HTR-8/SVneo (cell line): ENCODE data around the gene BAZ2B.
A peak's percentile ranks its signal among the peaks of the same experiment; 100 is the strongest.
"Not testable (repeated sequence)": the region's sequence is repeated elsewhere in the genome, so short reads cannot be mapped to it uniquely, and the experiment has no call there.

Experiments used
- DNase-seq: peaks from one replicate; pipeline ENCODE4 v3.0.0; 2011; ENCODE audit warnings: low spot score, mixed read lengths; ENCODE audit not compliant: insufficient read length
- FAIRE-seq: peaks from 2 replicates; lab custom pipeline; 2011; peaks lifted over from hg19 to GRCh38; lab: Jason Lieb, UNC

Gene BAZ2B

DNA sequence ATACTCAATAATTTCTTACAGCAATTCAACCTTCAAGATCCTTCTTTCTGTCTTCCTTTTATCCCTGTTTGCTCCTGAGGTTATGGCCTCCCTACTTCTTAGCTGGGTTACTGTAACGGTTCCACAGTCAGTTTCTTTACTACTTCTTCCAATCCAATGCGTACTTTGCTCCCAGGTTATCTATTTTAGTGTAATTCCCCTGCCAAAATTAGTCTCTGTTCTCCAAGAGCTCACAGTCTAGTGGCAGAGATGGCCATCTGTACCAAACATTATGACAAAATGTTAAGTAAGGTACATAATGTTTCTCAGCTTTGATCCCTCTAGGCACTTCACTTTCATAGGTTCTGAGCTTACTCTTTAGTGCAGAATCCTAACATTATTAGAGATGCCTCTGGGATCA, 244.8 kb downstream of the BAZ2B start:
- DNase-seq (no peak), FAIRE-seq (no peak)

DNA sequence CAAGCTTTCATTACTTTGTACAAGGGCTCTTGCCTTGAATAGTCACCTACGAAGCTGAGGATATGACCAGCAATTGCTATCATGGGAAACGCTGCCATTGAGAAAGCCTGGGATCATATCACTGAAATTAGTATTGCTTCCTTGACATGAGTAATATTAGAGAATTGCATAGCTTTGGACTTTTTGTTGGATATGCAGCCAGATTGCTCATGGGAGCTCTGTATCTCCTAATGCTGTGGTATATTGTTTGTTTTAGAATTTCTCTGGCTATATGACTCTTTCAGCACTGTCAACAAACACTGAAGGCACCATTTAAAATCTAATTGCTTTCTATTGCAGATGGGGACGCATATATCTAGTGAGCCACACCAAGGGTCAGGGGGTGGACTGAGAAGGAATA, 249.8 kb downstream of the BAZ2B start:
- DNase-seq: no peak
- FAIRE-seq: no peak

DNA sequence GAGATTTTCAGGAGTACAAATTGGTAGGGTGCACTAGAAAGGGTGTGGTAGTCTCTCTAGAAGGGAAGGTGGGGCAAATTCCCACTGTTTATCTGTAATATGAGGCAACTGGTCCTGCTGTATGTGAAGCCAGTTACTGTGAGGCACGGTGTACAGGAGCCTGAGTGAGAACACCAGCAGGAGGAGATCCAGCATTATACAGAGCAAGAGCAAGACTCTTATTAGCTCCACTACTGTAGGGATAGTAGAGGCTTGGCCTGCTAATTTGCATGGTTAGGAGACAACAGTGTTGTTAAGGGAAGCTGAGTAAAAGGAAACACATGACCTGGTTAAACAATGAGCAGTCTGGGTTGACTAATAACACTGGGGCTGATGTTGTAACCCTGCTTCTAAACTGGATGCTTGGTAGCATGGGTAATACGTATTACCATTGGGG, 253.5 kb downstream of the BAZ2B start:
- FAIRE-seq (no peak), DNase-seq (no peak)

DNA sequence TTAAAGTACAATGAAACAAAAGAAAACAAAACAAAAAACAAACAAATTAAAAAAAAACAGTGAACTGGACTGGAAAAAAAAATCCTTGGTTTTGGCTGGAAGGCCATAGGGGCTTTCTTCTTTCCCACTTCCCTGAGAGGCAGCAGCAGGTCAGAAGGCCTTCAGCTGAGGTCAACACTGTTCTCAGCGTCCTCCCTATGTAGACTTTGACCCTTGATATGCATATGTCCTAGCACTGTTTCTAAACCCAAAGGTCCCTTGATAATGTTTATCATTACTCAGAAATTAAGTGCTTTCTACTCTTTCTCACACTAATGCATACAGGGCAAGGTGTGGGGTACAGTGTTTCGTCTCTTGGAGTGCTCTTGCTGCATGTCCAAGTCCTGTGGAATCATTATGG, 254.3 kb downstream of the BAZ2B start:
- FAIRE-seq (no peak), DNase-seq (no peak)

DNA sequence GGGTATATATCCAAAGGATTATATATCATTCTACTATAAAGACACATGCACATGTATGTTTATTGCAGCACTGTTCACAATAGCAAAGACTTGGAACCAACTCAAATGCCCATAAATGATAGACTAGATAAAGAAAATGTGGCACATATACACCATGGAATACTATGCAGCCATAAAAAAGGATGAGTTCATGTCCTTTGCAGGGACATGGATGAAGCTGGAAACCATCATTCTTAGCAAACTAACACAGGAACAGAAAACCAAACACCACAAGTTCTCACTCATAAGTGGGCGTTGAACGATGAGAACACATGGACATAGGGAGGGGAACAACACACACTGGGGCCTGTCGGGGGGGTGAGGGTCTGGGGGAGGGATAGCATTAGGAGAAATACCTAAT, 254.7 kb downstream of the BAZ2B start:
- not testable (repeated sequence) for FAIRE-seq

DNA sequence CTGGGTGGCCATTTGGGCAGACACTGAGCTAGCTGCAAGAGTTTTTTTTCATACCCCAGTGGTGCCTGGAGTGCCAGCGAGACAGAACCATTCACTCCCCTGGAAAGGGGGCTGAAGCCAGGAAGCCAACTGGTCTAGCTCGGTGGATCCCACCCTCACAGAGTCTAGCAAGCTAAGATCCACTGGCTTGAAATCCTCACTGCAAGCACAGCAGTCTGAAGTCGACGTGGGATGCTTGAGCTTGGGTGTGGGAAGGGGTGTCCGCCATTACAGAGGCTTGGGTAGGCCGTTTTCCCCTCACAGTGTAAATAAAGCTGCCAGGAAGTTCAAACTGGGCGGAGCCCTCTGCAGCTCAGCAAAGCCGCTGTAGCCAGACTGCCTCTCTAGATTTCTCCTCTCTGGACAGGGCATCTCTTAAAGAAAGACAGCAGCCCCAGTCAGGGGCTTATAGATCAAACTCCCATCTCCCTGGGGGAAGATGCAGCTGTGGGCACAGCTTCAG, 260.2 kb downstream of the BAZ2B start:
- no peak for FAIRE-seq
- DNase-seq: no peak

More for the DNA sequence above, 254.7 kb downstream of the BAZ2B start:
- DNase-seq: not testable (repeated sequence)

DNA sequence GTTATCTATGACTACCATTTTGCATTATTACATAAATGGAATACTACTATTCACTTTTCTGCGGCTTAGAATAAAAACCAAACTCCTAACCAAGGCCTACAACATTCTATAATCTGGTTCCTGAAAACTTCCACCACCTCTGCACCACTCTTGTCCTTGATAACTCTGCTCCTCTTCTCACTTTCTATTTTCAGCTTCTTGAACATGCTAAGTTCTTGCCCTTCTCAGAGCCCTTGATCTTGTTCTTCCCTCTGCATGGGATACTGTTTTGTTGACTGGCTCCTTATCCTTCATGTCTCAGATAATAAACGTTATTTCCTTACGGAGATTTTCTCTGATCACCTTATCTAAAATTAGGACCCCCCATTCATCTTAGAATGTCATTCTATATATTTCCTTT, 264.4 kb downstream of the BAZ2B start:
- FAIRE-seq (no peak), DNase-seq (no peak)

DNA sequence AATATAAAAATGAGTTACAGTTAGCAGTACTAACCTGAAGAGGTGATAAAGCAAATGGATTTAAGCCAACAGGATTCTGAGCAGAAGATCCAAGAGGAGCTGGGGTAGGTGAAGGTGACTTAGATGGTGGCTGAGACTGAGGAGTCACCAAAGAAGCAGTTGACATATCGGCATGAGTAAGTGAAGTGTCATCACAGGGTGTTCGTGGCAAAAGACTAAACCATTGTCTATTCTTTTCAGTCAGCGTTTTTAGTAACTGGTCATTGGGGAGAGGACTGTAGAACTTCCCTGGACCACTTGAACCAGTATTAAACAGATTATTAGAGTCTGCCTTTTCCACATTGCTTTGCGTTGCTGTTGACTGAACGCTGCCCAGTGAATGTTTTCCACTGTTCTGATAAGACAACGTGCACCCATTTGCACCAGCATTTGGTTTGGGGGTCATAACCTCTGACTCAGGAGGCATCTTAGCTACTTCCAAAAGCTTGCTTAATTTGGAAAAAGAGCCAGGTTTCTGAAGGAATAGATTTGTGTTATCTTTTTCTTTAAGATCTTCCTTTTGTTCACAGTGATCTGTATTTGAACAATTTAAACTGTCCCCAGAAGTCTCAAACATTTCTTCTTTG, 266.6 kb downstream of the BAZ2B start:
- DNase-seq: no peak
- FAIRE-seq: no peak

DNA sequence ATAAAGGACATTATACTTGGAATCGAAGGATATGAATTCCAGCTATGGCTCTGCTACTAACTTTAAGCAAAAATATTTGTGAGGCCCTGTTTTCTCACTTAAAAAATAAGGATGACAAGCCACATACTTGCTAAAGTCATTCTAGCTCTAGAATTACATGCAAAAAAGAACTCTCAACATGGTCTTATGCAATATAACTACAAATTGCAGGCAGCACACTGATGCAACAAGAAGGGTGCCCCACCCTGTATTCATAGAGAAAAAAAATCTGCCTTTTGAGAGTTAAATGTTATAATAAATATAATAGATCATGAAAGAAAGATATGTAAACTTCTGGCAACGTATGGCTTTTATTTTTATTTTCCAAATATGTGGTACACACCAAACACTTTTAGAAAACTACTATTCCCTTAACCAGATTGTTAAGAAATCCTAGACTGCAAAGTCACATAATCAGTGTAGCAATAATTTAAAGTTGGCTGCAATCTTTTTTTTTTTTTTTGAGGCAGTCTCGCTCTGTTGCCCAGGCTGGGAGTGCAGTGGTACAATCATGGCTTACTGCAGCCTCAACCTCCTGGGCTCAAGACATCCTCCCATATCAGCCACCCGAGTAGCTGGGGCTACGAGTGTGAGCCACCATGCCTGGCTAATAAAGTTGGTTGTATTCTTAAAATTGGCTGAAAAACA, 289.6 kb downstream of the BAZ2B start:
- DNase-seq (no peak), FAIRE-seq (no peak)

DNA sequence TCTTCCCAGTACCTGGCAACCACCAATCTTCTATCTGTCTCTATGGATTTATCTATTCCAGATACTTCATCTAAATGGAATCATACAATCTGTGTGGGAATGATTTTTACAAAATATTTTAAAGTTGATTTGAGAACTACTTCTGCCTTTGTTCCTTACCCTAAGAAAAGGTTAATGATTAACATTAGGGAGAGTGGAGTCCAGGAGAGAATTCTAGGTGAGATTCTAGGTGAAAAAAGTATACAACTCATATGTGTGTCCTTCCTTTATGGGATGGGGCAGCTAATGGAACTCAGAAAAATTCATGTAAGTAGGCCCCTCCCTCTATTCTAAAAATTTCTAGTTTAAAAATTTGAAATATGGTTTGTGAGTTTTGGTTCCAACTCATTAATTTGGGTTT, 293.9 kb downstream of the BAZ2B start:
- FAIRE-seq: no peak
- no peak for DNase-seq

DNA sequence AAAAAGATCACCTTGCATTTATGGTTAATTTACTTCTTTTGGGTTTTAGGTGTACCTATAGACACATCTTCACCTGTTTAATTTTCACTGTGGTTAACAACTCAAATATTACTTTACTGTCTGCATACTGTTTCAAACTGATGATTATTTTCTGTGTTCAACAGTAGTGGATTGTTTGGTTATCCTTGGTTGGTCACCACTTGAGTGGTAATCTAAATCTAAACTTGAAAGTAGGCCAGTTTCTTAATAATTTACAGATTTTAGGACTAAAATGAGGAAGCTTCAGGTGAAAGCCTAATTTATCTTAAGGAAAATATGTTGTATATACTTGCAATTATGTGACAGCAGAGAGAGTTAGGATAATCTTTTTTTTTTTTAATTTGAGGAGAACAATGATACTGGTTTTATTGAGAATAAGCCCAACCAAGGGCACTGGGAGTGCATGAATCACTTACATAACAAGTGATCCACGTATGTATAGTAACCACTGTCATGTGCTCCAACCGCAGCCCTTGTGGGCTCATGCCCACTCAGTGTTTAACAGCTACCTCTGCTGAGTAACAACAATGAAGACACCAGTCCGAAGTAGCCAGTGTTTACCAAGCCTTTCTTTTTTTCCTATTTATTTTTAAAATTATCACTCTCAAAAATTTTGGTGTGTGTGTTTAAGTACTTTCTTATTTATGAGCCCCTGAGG, 298.8 kb downstream of the BAZ2B start:
- DNase-seq: no peak
- no peak for FAIRE-seq

DNA sequence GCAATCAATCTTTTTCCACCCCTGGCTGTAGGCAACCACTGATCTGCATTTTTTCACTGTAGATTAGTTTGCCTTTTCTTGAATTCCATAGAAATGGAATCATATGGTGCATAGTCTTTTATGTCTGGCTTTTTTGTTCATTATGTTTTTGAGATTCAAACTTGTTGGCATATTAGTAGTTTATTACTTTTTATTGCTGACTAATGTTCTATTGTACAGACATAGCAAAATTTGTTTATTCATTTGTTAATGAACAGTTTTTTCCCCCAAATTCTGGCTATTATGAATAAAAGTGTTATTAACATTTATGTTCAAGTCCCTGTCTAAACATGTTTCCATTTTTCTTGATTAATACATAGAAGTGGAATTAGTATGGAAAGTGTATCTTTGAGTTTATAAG, 308.4 kb downstream of the BAZ2B start:
- DNase-seq (no peak), FAIRE-seq (no peak)

DNA sequence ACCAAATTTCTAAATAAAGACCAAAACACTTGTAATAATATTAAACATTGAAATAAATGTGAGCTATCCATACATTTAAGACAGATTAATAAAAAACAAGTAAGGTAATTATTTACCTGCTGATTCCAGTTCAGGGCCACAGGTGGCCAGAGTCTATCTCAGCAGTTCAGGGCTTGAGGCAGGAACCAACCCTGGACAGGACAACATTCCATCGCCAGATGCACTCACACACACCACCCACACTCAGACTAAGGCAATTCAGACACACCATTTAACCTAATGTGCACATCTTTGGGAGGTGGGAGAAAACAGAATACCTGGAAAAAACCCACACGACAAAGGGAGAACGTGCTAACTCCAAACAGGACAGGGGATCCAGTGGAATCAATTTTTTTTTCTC, 315.8 kb downstream of the BAZ2B start:
- FAIRE-seq: no peak
- DNase-seq: no peak

DNA sequence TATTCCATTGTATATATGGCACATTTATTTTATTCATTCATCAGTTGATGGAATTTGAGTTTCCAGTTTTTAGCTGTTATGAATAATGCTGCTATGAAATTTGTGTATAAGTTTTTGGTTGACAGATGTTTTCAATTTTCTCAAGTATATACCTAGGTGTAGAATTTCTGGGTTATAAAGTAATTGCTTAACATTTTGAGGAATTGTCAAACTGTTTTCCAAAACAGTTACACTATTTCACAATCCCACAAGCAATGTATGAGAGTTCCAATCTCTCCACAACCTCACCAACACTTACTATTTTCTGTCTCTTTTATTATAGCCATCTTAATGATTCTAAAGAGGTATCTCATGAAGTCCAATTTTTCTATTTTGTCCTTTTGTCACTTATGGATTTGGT, 317.4 kb downstream of the BAZ2B start:
- DNase-seq (no peak), FAIRE-seq (no peak)

DNA sequence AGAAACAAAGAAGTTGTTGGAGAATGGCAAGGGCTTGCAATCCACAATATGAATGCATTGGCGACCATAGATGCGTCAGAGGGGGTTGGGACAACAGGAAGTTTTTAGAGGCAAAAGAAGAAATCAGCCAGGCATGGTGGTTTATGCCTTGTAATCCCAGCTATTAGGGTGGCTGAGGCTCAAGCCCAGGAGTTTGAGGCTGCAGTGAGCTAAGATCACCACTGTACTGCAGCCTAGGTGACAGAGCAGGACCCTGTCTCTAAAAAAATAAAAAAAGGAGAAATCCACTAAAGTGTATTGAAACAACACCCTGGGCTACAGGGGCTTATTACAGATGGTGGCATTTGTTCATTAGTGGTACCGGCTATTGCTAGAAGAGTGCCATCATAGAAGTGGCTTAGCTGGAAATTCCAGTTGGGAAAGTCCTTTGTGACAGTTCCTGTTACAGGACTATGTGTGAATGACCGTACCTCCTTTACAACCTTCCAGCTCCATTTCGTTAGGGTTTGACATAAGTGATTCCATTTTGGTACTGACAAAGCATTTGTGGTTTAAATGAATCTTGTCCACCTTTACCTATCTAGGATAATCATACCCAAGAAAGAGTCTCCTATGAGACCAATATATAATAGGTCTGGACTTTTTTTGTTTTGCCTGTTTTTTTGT, 319.2 kb downstream of the BAZ2B start:
- no peak for FAIRE-seq
- no peak for DNase-seq

DNA sequence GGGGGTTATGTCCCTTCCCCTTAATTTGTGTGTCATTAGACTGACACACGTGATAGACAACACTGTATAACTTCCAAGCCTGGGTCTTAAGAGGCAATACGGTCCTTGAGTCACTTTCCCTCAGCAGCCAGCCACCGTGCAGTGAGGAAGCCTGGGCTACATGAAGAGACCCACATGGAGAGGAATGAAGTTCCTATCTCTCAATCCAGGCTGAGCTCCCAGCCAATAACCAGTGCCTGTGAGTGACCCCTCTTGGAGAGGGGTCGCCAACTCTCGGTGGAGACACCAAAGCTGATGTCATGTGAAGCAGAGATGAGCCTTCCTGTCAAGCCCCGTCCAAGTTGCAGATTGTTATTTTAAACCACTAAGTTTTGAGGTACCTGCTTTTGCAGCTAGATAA, 324.2 kb downstream of the BAZ2B start:
- FAIRE-seq: peak; percentile 9
- no peak for DNase-seq

DNA sequence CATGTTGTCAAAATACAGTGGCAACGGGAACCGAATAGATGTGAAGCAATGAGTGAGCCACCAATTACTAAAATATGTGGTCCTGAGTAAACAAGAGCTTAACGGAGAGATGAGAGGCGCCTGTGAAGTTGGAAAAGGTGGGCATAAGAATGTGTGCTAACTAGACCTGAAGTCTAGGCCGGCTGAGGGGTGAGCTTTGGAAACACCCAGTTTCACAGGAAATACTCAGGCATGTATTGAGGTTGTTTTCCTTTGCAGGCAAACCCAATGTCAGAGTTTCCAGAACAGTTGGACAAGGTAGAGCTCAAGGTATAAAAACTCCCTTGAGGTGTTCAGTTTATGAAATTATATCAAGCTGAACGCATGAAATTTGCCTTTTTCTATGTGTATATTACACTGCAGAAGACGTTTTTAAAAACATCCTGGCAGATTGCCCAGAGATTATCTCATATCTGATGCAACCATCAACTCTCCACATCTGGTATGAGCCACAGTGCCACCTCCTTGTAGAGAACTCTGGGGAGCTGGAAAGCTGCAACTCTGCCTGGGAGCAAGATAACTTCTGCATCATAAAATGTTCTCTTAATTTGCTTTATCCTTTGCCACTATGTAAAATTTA, 325.9 kb downstream of the BAZ2B start:
- no peak for FAIRE-seq

DNA sequence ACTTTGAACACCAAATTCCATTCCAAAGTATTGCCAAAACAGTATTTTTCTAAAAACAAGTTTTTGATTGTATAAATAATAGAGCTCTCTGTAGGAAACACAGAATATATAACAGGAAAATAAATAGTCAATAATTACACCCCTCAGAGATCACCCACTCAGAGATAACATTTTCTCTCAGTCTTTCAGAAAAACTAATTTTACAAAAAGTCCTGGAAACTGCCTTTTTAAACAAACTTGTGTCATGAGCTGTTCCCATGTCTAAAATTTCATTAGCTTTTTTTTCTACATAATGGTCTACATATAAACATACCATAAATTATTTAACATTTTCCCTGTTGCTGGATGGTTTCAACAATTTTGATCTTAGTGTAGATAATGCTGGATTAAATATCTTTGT, 328.6 kb downstream of the BAZ2B start:
- FAIRE-seq: no peak
- DNase-seq: no peak

More for the DNA sequence above, 325.9 kb downstream of the BAZ2B start:
- DNase-seq: peak; percentile 31

DNA sequence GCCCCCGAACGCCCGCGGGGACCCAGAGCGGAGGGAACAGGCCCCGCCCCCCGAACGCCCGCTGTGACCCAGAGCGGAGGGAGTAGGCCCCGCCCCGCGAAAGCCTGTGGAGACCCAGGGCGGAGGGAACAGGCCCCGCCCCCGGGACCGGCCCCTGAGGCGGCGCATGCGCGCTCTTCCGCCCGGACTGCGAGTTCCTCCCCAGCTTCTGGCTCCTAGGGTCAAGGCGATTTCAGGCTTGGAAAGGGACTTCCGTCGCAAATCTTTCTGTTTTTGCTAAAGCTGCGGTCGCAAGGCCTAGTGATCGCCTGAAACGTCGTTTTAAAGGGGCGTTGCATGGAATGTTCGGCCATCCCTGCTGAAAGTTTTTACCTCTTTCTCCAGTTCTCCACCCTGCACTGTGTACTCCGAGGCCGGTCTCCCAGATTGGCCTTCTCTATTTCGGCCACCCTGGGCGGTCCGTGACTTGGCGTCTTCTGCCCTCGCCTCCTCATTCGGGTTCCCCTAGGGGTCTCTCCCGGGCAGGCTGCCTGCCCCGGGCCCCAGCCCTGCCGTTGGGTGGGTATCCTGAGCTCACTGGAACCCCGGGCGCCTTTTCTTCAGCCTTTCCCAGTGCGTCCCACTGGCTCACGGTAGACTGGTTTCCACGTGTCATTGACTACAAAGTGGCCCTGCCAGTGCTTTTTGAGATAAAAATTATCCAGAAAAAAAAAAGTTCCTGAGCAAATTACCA, 329.5 kb downstream of the BAZ2B start:
- peak; percentile 46 for FAIRE-seq

More for the DNA sequence above, 329.5 kb downstream of the BAZ2B start:
- DNase-seq: peak; percentile 97
